ENCODE data around the gene FCRLB.

GRCh38 chr1:161719325-161719611 is 2.1 kb upstream of the FCRLB start:
- TF ChIP-seq KAT7 (CRISPR knock-in tag; IDR thresholded peaks at IDR 0.05; ENCODE audit: borderline replicate concordance) (no peak), MEF2D (CRISPR knock-in tag; IDR thresholded peaks at IDR 0.05) (no peak), HCFC1 (IDR thresholded peaks at IDR 0.05; ENCODE audit: low read depth, low read length) (no peak), HOXA5 (CRISPR knock-in tag; IDR thresholded peaks at IDR 0.05) (no peak), CREB1 (IDR thresholded peaks at IDR 0.05) (no peak), CREB1 (CRISPR knock-in tag; IDR thresholded peaks at IDR 0.05) (no peak), YY1 (IDR thresholded peaks at IDR 0.05; ENCODE audit: insufficient read depth, insufficient replicate concordance, low read depth, low read length) (no peak), CTCF (CRISPR knock-in tag; IDR thresholded peaks at IDR 0.05) (no peak), NAIF1 (CRISPR knock-in tag; IDR thresholded peaks at IDR 0.05; ENCODE audit: borderline replicate concordance) (no peak), MAX (IDR thresholded peaks at IDR 0.05) (no peak), POLR2AphosphoS2 (IDR thresholded peaks at IDR 0.05; ENCODE audit: low read depth, low read length) (no peak), PATZ1 (CRISPR knock-in tag; IDR thresholded peaks at IDR 0.05) (no peak), POLR2A (IDR thresholded peaks at IDR 0.05; ENCODE audit: insufficient read depth in 1 of 2, low read depth in 2 of 2, low read length in 2 of 2) (no peak), ZXDC (CRISPR knock-in tag; IDR thresholded peaks at IDR 0.05) (no peak), SOX6 (IDR thresholded peaks at IDR 0.05) (no peak), SOX6 (CRISPR knock-in tag; IDR thresholded peaks at IDR 0.05) (no peak)

Measured in HepG2 (cell line).